Measurements from ENCODE around the gene UBFD1. TPM values are rescaled to one million over a fixed set of nuclear protein-coding genes. Genes with fewer than 3 reads are reported as not detected.
"Not testable (repeated sequence)": the region's sequence is repeated elsewhere in the genome, so short reads cannot be mapped to it uniquely, and the experiment has no call there.

UBFD1 gene
- total RNA-seq, 4 donors from 2014 or later: 75.0 to 147 (median 127) TPM

DNA sequence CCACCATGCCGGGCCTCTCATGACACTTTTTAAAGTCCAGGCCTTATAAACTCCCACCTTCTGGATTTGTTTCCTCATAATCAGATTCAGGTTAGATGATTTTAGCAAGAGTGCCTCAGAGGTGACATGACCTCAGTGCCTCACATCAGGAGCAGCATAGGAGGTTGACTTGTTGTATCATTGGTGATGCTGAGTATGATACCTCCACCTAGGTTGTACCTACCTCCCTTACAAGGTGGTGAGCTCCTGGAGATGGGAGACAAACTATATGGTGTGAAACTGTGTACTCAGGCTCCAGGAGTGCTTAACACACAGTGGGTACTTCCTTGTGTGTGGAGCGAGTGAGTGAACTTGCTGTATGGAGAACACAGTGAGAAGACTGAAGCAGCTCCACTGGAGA lies 20.0 kb downstream of the UBFD1 start:
- no peak overlapping the region for H3K4me3 ChIP-seq (replicated peaks in 1 of 3)
- DNase-seq: no peak
- no peak overlapping the region for H3K27ac ChIP-seq
- H3K4me1 ChIP-seq: no peaks in the 10 kb centered on the region
- H3K36me3 ChIP-seq: peaks cover 21 to 35% of the 10 kb centered on the region in 2 donors
- TF ChIP-seq, protein P1, sequence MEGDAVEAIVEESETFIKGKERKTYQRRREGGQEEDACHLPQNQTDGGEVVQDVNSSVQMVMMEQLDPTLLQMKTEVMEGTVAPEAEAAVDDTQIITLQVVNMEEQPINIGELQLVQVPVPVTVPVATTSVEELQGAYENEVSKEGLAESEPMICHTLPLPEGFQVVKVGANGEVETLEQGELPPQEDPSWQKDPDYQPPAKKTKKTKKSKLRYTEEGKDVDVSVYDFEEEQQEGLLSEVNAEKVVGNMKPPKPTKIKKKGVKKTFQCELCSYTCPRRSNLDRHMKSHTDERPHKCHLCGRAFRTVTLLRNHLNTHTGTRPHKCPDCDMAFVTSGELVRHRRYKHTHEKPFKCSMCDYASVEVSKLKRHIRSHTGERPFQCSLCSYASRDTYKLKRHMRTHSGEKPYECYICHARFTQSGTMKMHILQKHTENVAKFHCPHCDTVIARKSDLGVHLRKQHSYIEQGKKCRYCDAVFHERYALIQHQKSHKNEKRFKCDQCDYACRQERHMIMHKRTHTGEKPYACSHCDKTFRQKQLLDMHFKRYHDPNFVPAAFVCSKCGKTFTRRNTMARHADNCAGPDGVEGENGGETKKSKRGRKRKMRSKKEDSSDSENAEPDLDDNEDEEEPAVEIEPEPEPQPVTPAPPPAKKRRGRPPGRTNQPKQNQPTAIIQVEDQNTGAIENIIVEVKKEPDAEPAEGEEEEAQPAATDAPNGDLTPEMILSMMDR (IDR thresholded peaks at IDR 0.05): no peak
- no peak for TF ChIP-seq POLR2A (IDR thresholded peaks at IDR 0.05)
- no peaks in the 10 kb centered on the region for H3K27me3 ChIP-seq
- intact Hi-C loops (cut with DNase I): no loop called here
- 89 to 94% methylated on average over 2 of the region's 2 CpGs for WGBS, 2 donors
- no peaks in the 10 kb centered on the region for H3K9me3 ChIP-seq

DNA sequence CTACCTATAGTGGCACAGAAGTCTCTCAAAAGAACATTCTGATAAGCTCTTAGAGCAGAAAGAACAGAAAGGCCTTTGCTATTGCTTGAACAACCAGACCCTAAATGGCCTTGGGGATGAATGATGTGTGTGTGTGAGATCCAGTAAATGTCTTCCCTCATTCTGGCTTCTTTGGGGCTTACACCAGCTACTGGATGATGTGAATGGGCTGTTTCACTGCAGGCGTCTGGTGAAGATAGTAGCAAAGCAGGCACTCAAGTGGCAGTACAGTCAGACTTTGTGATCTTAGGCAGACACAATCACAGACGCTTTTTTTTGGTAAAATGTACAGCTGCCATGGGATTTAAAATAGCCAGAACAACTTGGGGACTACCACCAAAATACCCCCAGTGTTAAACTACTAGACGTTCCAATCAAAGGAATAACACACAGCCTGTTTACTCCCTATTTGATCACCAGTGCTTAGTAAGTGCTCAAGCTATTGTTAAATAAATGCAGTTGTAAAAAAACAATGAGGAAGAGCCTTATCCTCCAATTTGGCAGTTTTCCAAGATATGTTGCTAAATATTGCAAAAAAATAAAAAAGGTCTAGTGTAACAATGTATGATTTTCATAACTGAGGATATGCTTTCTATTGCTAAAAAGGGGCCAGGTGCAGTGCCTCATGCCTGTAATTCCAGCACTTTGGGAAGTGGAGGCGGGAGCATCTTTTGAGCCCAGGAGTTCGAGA lies 20.7 kb downstream of the UBFD1 start:
- no peak for DNase-seq
- Histone ChIP-seq H3K4me1 (no peaks in the 10 kb centered on the region), H3K36me3 (peaks cover 15 to 30% of the 10 kb centered on the region in 2 donors), H3K27me3 (no peaks in the 10 kb centered on the region), H3K4me3 (replicated peaks in 1 of 3) (no peak overlapping the region), H3K9me3 (no peaks in the 10 kb centered on the region), H3K27ac (no peak overlapping the region)
- no peak for TF ChIP-seq POLR2A (IDR thresholded peaks at IDR 0.05)
- TF ChIP-seq, protein P1 (IDR thresholded peaks at IDR 0.05): no peak
- intact Hi-C loops (cut with DNase I): no loop called here
- 71 to 72% methylated on average over 5 of the region's 5 CpGs for WGBS, 2 donors

DNA sequence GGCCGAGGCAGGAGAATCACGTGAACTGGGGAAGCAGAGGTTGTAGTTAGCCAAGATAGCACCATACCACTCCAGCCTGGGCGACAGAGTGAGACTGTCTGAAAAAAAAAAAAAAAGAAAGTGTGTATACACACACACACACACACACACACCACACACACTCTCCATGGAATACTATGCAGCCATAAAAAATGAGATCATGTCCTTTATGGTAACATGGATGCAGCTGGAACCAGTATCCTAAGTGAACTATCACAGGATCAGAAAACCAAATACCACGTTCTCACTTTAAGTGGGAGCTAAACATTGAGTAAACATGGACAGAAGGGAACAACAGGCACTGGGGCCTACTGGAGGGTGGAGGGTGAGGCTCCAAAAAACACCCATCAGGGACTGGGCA lies 21.8 kb downstream of the UBFD1 start:
- no peak for TF ChIP-seq POLR2A (IDR thresholded peaks at IDR 0.05)
- TF ChIP-seq, protein P1 (IDR thresholded peaks at IDR 0.05): no peak
- no peaks in the 10 kb centered on the region for H3K27me3 ChIP-seq
- H3K4me1 ChIP-seq: no peaks in the 10 kb centered on the region
- no peak for DNase-seq
- H3K27ac ChIP-seq: no peak overlapping the region
- peaks cover 12 to 25% of the 10 kb centered on the region in 2 donors for H3K36me3 ChIP-seq
- intact Hi-C loops (cut with DNase I): no loop called here
- 95 to 98% methylated on average over 4 of the region's 4 CpGs for WGBS, 2 donors
- no peaks in the 10 kb centered on the region for H3K9me3 ChIP-seq
- H3K4me3 ChIP-seq (replicated peaks in 1 of 3): no peak overlapping the region

DNA sequence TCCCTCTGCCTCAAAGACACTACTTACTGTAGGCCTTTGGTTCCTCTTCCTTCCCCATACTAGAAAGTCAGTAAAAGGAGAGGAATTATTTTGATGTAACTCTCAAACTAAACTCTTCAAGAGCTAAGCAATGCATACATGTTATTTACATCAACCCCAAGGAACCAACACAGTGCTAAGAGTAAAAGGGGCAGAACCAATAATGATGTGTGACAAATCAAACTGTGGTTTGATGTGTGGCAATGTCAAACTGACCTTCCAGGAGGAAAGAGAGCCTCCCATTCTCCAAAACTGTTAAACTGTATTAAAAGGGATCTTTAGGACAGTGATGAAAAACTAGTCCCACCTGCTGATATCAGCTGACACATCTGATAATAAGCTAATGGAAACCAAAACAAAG lies 22.9 kb downstream of the UBFD1 start:
- Histone ChIP-seq H3K36me3 (peaks cover 19 to 35% of the 10 kb centered on the region in 2 donors), H3K27me3 (no peaks in the 10 kb centered on the region), H3K9me3 (no peaks in the 10 kb centered on the region), H3K4me3 (replicated peaks in 1 of 3) (no peak overlapping the region), H3K4me1 (no peaks in the 10 kb centered on the region), H3K27ac (no peak overlapping the region)
- intact Hi-C loops (cut with DNase I): no loop called here
- no peak for DNase-seq
- TF ChIP-seq, protein P1 (IDR thresholded peaks at IDR 0.05): no peak
- no peak for TF ChIP-seq POLR2A (IDR thresholded peaks at IDR 0.05)

GRCh38 chr16:23581764-23582163 lies 24.2 kb downstream of the UBFD1 start:
- intact Hi-C loops (cut with DNase I): no loop called here
- Histone ChIP-seq H3K4me1 (no peaks in the 10 kb centered on the region), H3K27ac (no peak overlapping the region), H3K27me3 (no peaks in the 10 kb centered on the region), H3K4me3 (replicated peaks in 1 of 3) (no peak overlapping the region), H3K36me3 (peaks cover 26 to 35% of the 10 kb centered on the region in 2 donors), H3K9me3 (no peaks in the 10 kb centered on the region)
- DNase-seq: no peak
- no peak for TF ChIP-seq POLR2A (IDR thresholded peaks at IDR 0.05)
- TF ChIP-seq, protein P1 (IDR thresholded peaks at IDR 0.05): no peak

DNA sequence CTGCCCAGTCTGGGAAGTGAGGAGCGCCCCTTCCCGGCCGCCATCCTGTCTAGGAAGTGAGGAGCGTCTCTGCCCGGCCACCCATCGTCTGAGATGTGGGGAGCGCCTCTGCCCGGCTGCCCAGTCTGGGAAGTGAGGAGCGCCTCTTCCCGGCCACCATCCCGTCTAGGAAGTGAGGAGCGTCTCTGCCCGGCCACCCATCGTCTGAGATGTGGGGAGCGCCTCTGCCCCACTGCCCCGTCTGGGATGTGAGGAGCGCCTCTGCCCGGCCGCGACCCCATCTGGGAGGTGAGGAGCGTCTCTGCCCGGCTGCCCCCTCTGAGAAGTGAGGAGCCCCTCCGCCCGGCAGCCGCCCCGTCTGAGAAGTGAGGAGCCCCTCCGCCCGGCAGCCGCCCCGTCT lies 25.7 kb downstream of the UBFD1 start:
- H3K4me3 ChIP-seq (replicated peaks in 1 of 3); intact Hi-C loops (cut with DNase I); H3K4me1 ChIP-seq; DNase-seq; H3K9me3 ChIP-seq; H3K27me3 ChIP-seq; H3K27ac ChIP-seq: not testable (repeated sequence)
- 90% methylated on average over 2 of the region's 30 CpGs; no CpG with 5 or more reads in 1 of the 2 donors for WGBS, 2 donors
- peaks cover 26 to 48% of the 10 kb centered on the region in 2 donors for H3K36me3 ChIP-seq
